ENCODE results near the gene SASS6.

Gene SASS6

GRCh38 chr1:100162881-100163280, 30.2 kb upstream of the SASS6 start:
- TF ChIP-seq CTCF (conservative IDR thresholded peaks at IDR 0.05; ENCODE audit: low read length) = no peak
- no peak for DNase-seq (ENCODE audit: low read depth)
- no peak overlapping the region for H3K4me3 ChIP-seq (ENCODE audit: low read length)

GRCh38 chr1:100152271-100152670, 19.5 kb upstream of the SASS6 start:
- no peak for TF ChIP-seq CTCF (conservative IDR thresholded peaks at IDR 0.05; ENCODE audit: low read length)
- H3K4me3 ChIP-seq (ENCODE audit: low read length) = no peak overlapping the region
- no peak for DNase-seq (ENCODE audit: low read depth)

DNA sequence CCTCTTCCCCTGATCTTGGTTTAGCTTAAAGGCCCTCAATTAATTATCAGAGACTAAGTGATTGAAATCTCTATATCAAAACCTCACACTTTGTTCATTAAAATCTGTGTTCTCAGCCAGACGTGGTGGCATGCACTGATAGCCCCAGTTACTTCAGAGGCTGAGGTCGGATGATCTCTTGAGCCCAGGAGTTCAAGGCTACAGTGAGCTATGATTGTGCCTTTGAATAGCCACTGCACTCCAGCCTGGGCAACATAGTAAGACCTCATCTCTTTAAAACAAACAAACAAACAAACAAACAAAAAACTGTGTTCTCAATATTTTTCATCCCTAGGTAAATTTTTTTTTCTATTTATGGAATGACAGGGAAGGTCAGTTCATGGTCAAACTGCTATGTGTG, 18.9 kb upstream of the SASS6 start:
- no peak for TF ChIP-seq CTCF (conservative IDR thresholded peaks at IDR 0.05; ENCODE audit: low read length)
- H3K4me3 ChIP-seq (ENCODE audit: low read length) = no peak overlapping the region
- DNase-seq (ENCODE audit: low read depth) = no peak

GRCh38 chr1:100147875-100148274, 15.1 kb upstream of the SASS6 start:
- H3K4me3 ChIP-seq (ENCODE audit: low read length) = no peak overlapping the region
- TF ChIP-seq CTCF (conservative IDR thresholded peaks at IDR 0.05; ENCODE audit: low read length) = no peak
- DNase-seq (ENCODE audit: low read depth) = no peak

DNA sequence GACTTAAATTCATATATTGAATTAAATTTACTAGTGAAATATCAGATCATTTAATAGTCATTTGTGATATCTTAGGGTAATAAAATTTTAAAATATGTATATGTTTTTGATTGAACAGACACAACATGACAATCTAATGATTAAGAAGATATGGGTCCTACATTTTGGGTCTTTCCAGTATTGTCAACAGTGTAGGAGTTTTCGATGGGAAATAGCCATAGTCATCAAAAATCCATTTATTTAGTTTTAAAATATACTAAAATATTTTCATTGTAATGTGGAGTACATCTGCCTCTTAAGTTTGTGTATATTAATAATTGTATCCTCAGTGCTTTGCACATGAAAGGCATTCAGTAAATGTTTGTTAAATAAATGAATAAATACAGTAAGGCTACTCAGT, 14.2 kb upstream of the SASS6 start:
- TF ChIP-seq CTCF (conservative IDR thresholded peaks at IDR 0.05; ENCODE audit: low read length) = no peak
- no peak for DNase-seq (ENCODE audit: low read depth)
- H3K4me3 ChIP-seq (ENCODE audit: low read length) = no peak overlapping the region

GRCh38 chr1:100145116-100145515, 12.4 kb upstream of the SASS6 start:
- DNase-seq (ENCODE audit: low read depth) = no peak
- H3K4me3 ChIP-seq (ENCODE audit: low read length) = no peak overlapping the region
- no peak for TF ChIP-seq CTCF (conservative IDR thresholded peaks at IDR 0.05; ENCODE audit: low read length)

DNA sequence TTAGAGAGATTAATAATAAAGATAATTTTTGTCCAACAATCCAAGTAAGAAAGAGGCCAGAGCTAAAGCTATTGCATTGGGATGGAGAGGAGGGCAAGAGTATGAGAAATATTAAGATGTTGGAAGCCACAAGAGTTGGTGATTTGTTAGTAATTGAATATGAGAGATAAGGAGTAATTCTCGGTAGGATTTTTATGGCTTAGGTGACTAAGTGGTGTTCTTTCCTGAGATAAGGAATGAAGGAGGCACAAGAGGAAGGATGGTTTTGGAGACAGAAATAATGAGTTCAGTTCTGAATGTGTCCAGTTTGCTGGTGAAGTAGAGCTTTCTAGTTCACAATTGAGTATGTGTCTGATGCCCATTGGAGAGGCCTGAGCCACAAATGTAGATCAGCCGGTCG, 9.6 kb upstream of the SASS6 start:
- no peak for DNase-seq (ENCODE audit: low read depth)
- H3K4me3 ChIP-seq (ENCODE audit: low read length) = no peak overlapping the region
- TF ChIP-seq CTCF (conservative IDR thresholded peaks at IDR 0.05; ENCODE audit: low read length) = no peak

All from AG10803 (cell line).